Activated CD4-positive, alpha-beta T cell treated with anti-CD3 and anti-CD28 coated beads, Interleukin-2, amount 10 ng/mL, durations not matched to agents 24 days and 14 days (primary cell): Measurements from ENCODE around the gene SPATA31D1. TPM values are rescaled to one million over a fixed set of nuclear protein-coding genes. Genes with fewer than 3 reads are reported as not detected.
"Not testable (repeated sequence)": the region's sequence is repeated elsewhere in the genome, so short reads cannot be mapped to it uniquely, and the experiment has no call there.

Experiments
- DNase-seq: peaks from one replicate; pipeline ENCODE4 v3.0.0; 2022
- H3K27ac Mint-ChIP-seq: one replicate; pipeline ENCODE4 v1.8.0; 2022; ENCODE audit warnings: mild to moderate bottlenecking, mixed read lengths
- H3K27me3 Mint-ChIP-seq: one replicate; pipeline ENCODE4 v1.8.0; 2022; ENCODE audit warnings: mixed read lengths
- H3K36me3 Mint-ChIP-seq: one replicate; pipeline ENCODE4 v1.8.0; 2022; ENCODE audit warnings: low read depth, mild to moderate bottlenecking, mixed read lengths
- H3K4me1 Mint-ChIP-seq: one replicate; pipeline ENCODE4 v1.8.0; 2021; ENCODE audit warnings: mixed read lengths
- H3K4me3 Mint-ChIP-seq: one replicate; pipeline ENCODE4 v1.8.0; 2022; ENCODE audit warnings: mild to moderate bottlenecking, moderate library complexity, mixed read lengths
- H3K9me3 Mint-ChIP-seq: one replicate; pipeline ENCODE4 v1.8.0; 2021; ENCODE audit warnings: mixed read lengths
- intact Hi-C: fragments of 100-400 bp; cut with micrococcal nuclease; formaldehyde crosslinking; loops from one replicate; pipeline ENCODE4 v1.15.1; 2023
- total RNA-seq: library from RNA; stranded (reverse); gene quantifications from 2 replicates; pipeline ENCODE4 v1.2.3, GENCODE V29; 2022

Gene SPATA31D1
- not detected in 2 replicates for total RNA-seq

- H3K4me1 Mint-ChIP-seq, intact Hi-C loops, H3K4me3 Mint-ChIP-seq, H3K36me3 Mint-ChIP-seq, H3K27me3 Mint-ChIP-seq, H3K27ac Mint-ChIP-seq, DNase-seq: not testable (repeated sequence)
- peaks cover 15% of the 10 kb centered on the region for H3K9me3 Mint-ChIP-seq
Measured at GRCh38 chr9:81988472-81988871, at the start of gene SPATA31D1. TSS of gene SPATA31D1 (plus strand) at chr9:81988772. CDS start at chr9:81988819, 47 bp downstream.

GRCh38 chr9:81943393-81943792 is 45.2 kb upstream of the SPATA31D1 start, which contains the start of gene SPATA31D3:
TSS of gene SPATA31D3 (plus strand) at chr9:81943500. CDS start at chr9:81943586, 86 bp downstream.
- not testable (repeated sequence) for H3K27me3 Mint-ChIP-seq, H3K4me3 Mint-ChIP-seq

DNA sequence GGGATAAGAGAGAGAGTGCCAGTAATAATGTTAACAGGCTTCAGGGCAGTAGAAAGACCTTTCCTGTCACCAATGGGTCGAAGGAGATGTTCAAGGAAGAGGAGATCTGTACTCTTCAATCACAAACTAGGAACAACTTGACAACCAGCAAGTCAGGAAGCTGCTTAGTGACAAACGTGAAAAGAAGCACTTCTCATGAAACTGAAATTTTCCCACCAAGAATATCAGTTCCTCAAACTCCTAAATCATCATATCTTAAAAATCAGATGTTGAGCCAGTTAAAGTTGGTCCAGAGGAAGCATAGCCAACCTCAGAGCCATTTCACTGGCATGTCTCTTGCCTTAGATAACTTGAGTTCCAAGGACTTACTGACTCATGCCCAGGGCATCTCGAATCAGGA is 39.9 kb upstream of the SPATA31D1 start:
- H3K36me3 Mint-ChIP-seq, intact Hi-C loops, H3K4me3 Mint-ChIP-seq, H3K27ac Mint-ChIP-seq, H3K27me3 Mint-ChIP-seq, DNase-seq, H3K4me1 Mint-ChIP-seq, H3K9me3 Mint-ChIP-seq: not testable (repeated sequence)

More at GRCh38 chr9:81943393-81943792, 45.2 kb upstream of the SPATA31D1 start, which contains the start of gene SPATA31D3:
- intact Hi-C loops, H3K27ac Mint-ChIP-seq, H3K9me3 Mint-ChIP-seq, H3K4me1 Mint-ChIP-seq, H3K36me3 Mint-ChIP-seq, DNase-seq: not testable (repeated sequence)

GRCh38 chr9:81953096-81953495 is 35.5 kb upstream of the SPATA31D1 start:
- Mint-ChIP-seq H3K27me3 (no peaks in the 10 kb centered on the region), H3K9me3 (peaks cover 13% of the 10 kb centered on the region), H3K36me3 (no peaks in the 10 kb centered on the region), H3K4me3 (no peak overlapping the region), H3K27ac (no peak overlapping the region), H3K4me1 (no peaks in the 10 kb centered on the region)
- DNase-seq = no peak
- intact Hi-C loops = no loop called here

DNA sequence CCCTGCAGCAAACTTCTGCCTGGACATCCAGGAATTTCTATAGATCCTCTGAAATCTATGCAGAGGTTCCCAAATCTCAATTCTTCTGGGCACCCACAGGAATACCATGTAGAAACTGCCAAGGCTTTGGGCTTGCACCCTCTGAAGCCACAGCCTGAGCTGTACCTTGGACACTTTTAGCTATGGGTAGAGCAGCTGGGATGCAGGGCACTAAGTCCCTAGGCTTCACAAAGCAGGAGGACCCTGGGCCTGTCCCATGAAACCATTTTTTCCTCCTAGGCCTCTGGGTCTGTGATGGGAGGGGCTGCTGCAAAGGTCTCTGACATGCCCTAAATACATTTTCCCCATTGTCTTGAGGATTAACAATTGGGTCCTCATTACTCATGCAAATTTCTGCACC is 32.9 kb upstream of the SPATA31D1 start:
- H3K4me1 Mint-ChIP-seq = no peaks in the 10 kb centered on the region
- H3K4me3 Mint-ChIP-seq = no peak overlapping the region
- no peaks in the 10 kb centered on the region for H3K27me3 Mint-ChIP-seq
- H3K9me3 Mint-ChIP-seq = peaks cover 13% of the 10 kb centered on the region
- no peak overlapping the region for H3K27ac Mint-ChIP-seq
- H3K36me3 Mint-ChIP-seq = no peaks in the 10 kb centered on the region
- DNase-seq = no peak
- intact Hi-C loops = no loop called here

GRCh38 chr9:81964218-81965171 is 24.1 kb upstream of the SPATA31D1 start:
- no peaks in the 10 kb centered on the region for H3K36me3 Mint-ChIP-seq
- no peaks in the 10 kb centered on the region for H3K4me1 Mint-ChIP-seq
- H3K27ac Mint-ChIP-seq = no peak overlapping the region
- no peak for DNase-seq
- intact Hi-C loops = no loop called here
- no peak overlapping the region for H3K4me3 Mint-ChIP-seq
- H3K9me3 Mint-ChIP-seq = peaks cover 4% of the 10 kb centered on the region
- H3K27me3 Mint-ChIP-seq = no peaks in the 10 kb centered on the region

DNA sequence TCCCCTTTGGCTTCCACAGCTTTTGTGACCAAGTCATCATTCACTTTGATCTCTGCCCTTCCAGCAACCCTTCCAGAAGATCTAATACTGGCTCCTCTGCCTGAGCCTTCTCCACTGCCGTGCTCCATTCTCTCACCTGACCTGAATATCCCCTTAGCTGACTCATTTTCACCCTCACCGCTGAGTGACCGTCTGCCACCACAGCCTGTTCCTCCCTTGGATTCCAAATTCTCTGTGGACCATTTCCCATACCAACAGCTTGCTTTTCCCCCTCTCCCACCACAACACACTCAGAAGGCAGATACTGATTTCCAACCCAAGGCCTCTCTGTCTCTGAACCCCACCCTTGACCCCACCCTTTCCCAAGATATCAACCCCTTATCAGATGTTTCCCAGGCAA is 20.5 kb upstream of the SPATA31D1 start:
- Mint-ChIP-seq H3K4me1 (no peaks in the 10 kb centered on the region), H3K36me3 (no peaks in the 10 kb centered on the region), H3K27ac (no peak overlapping the region), H3K4me3 (no peak overlapping the region), H3K27me3 (no peaks in the 10 kb centered on the region), H3K9me3 (peaks cover 4% of the 10 kb centered on the region)
- DNase-seq = no peak
- intact Hi-C loops = no loop called here

DNA sequence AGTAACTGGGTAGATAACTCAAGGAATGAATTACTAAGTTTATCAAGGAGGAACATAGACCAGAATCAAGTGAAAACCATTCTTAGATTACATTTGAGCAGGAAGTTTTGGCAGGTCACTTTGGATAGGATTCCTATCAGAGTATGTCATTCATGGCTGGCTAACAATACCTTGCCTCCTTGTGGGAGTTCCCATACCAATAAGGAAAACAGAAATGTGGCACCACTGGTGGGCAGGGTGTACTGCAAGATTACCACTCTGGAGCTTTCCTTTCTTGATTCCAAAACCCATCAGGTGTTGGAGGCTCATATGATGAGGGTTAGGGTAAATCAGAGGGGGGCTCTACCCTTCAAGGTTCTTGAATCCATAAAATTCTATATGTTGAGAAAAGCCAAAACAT is 18.6 kb upstream of the SPATA31D1 start:
- H3K4me3 Mint-ChIP-seq = no peak overlapping the region
- no peak for DNase-seq
- intact Hi-C loops = no loop called here
- H3K36me3 Mint-ChIP-seq = no peaks in the 10 kb centered on the region
- no peak overlapping the region for H3K27ac Mint-ChIP-seq
- peaks cover 4% of the 10 kb centered on the region for H3K9me3 Mint-ChIP-seq
- H3K27me3 Mint-ChIP-seq = no peaks in the 10 kb centered on the region
- H3K4me1 Mint-ChIP-seq = no peaks in the 10 kb centered on the region

GRCh38 chr9:81971727-81972126 is 16.8 kb upstream of the SPATA31D1 start:
- no peak overlapping the region for H3K4me3 Mint-ChIP-seq
- H3K9me3 Mint-ChIP-seq = peaks cover 7% of the 10 kb centered on the region
- DNase-seq = no peak
- intact Hi-C loops = no loop called here
- H3K27ac Mint-ChIP-seq = no peak overlapping the region
- no peaks in the 10 kb centered on the region for H3K4me1 Mint-ChIP-seq
- no peaks in the 10 kb centered on the region for H3K27me3 Mint-ChIP-seq
- no peaks in the 10 kb centered on the region for H3K36me3 Mint-ChIP-seq

GRCh38 chr9:81974764-81975163 is 13.8 kb upstream of the SPATA31D1 start:
- H3K9me3 Mint-ChIP-seq = peaks cover 3% of the 10 kb centered on the region
- H3K27ac Mint-ChIP-seq = no peak overlapping the region
- no peak overlapping the region for H3K4me3 Mint-ChIP-seq
- no peak for DNase-seq
- no peaks in the 10 kb centered on the region for H3K27me3 Mint-ChIP-seq
- intact Hi-C loops = no loop called here
- H3K4me1 Mint-ChIP-seq = no peaks in the 10 kb centered on the region
- no peaks in the 10 kb centered on the region for H3K36me3 Mint-ChIP-seq

DNA sequence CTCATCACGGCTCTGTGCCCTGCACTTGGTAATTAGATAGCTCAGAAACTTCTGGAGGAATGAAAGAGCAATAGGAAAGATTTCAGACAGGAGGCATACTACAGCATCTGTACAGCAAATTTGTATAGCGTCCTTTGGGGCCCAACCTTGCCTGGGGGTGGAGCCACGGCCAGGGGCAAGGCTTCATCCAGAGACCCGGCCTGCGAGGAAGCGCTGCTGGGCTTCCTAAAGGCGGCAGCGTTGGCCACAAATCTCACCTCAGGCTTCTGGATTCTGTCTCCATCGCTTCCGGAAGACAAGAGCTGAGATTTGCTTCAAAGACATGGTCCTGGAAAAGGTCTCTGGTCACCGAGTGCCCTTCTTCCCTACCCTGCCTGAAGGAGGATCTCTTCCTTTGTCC is 12.2 kb upstream of the SPATA31D1 start:
- Mint-ChIP-seq H3K27ac (no peak overlapping the region), H3K36me3 (no peaks in the 10 kb centered on the region), H3K4me3 (no peak overlapping the region), H3K27me3 (no peaks in the 10 kb centered on the region), H3K4me1 (no peaks in the 10 kb centered on the region), H3K9me3 (peaks cover 3% of the 10 kb centered on the region)
- DNase-seq = no peak
- intact Hi-C loops = no loop called here

GRCh38 chr9:81979196-81979595 is 9.4 kb upstream of the SPATA31D1 start:
- no peak overlapping the region for H3K27ac Mint-ChIP-seq
- no peaks in the 10 kb centered on the region for H3K27me3 Mint-ChIP-seq
- peaks cover 3% of the 10 kb centered on the region for H3K9me3 Mint-ChIP-seq
- no peak for DNase-seq
- H3K4me1 Mint-ChIP-seq = no peaks in the 10 kb centered on the region
- H3K36me3 Mint-ChIP-seq = no peaks in the 10 kb centered on the region
- H3K4me3 Mint-ChIP-seq = no peak overlapping the region
- intact Hi-C loops = no loop called here

DNA sequence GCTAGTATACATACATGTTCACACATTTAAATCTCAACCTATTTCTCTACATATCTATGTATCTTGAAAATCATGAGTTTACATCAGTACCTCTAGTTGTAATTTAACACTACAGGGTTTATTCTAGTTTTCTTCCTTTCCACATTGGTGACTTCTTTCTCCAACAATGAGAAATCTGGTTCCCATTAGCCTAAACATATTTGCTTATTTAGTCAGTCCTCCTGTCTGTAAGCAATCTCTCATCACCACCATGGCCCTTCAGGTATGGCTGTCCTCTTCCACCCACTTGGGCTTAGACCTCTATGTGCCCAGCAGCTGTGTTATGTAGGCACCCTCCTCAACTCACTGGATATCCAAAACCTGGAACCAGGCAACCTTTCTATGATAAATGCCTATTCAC is 8.0 kb upstream of the SPATA31D1 start:
- DNase-seq = no peak
- intact Hi-C loops = no loop called here
- Mint-ChIP-seq H3K4me3 (no peak overlapping the region), H3K9me3 (peaks cover 3% of the 10 kb centered on the region), H3K27ac (no peak overlapping the region), H3K27me3 (no peaks in the 10 kb centered on the region), H3K4me1 (no peaks in the 10 kb centered on the region), H3K36me3 (no peaks in the 10 kb centered on the region)

DNA sequence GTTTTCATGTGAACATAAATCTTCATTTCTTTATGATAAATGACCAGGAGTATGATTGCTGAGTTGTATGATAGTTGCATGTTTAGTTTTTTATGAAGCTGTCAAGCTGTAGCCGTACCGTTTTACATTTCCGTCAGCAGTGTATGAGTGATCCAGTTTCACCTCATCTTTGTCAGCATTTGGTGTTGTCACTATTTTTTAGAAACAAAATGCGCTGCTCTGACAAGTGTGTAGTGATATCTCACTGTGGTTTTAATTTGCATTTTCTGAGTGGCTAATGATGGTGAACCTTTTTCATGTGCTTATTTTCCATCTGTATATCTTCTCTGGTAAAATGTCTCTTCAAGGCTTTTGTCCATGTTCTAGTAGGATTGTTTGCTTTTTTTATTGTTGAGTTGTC is 6.7 kb upstream of the SPATA31D1 start:
- no peaks in the 10 kb centered on the region for H3K27me3 Mint-ChIP-seq
- H3K27ac Mint-ChIP-seq = no peak overlapping the region
- no peaks in the 10 kb centered on the region for H3K36me3 Mint-ChIP-seq
- H3K9me3 Mint-ChIP-seq = no peaks in the 10 kb centered on the region
- no peak for DNase-seq
- H3K4me3 Mint-ChIP-seq = no peak overlapping the region
- H3K4me1 Mint-ChIP-seq = no peaks in the 10 kb centered on the region
- intact Hi-C loops = no loop called here
